Fibroblast of mammary gland (primary cell): ENCODE results near the gene TEAD1.

Source experiments
- DNase-seq: peaks from one replicate; pipeline ENCODE4 v3.0.0-alpha.2; 2010; ENCODE audit warnings: low read depth
- H3K4me3 ChIP-seq: 2 replicates; pipeline ENCODE4 v1.5.1; 2011; ENCODE audit warnings: low read depth, mild to moderate bottlenecking, low read length, moderate library complexity; ENCODE audit not compliant: control insufficient read depth
- TF ChIP-seq, protein P1 (sequence below): conservative IDR thresholded peaks from 2 replicates; pipeline ENCODE4 v1.5.1; 2011; ENCODE audit warnings: low read depth, low read length, inconsistent platforms; ENCODE audit not compliant: control insufficient read depth, insufficient read depth

Gene TEAD1

DNA sequence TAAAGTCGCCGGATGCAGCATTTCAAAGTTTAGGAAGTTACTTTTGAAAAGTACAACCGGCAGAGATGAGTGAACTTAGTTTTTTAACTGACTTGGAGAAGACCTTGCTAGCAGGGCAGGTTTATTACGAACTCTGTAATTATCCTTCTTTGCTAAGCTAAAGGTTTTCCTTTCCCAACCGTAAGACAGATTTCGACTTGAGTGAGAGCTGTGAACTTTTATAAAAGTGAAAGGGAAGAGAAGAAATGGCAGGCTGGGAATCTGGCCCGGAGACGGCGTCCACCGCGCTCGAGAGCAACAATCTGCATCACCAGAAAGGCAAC lies 659 bp upstream of the TEAD1 start:
- TF ChIP-seq, protein P1, sequence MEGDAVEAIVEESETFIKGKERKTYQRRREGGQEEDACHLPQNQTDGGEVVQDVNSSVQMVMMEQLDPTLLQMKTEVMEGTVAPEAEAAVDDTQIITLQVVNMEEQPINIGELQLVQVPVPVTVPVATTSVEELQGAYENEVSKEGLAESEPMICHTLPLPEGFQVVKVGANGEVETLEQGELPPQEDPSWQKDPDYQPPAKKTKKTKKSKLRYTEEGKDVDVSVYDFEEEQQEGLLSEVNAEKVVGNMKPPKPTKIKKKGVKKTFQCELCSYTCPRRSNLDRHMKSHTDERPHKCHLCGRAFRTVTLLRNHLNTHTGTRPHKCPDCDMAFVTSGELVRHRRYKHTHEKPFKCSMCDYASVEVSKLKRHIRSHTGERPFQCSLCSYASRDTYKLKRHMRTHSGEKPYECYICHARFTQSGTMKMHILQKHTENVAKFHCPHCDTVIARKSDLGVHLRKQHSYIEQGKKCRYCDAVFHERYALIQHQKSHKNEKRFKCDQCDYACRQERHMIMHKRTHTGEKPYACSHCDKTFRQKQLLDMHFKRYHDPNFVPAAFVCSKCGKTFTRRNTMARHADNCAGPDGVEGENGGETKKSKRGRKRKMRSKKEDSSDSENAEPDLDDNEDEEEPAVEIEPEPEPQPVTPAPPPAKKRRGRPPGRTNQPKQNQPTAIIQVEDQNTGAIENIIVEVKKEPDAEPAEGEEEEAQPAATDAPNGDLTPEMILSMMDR, result no peak
- H3K4me3 ChIP-seq, result peak overlapping the region; percentile 70
- DNase-seq, result no peak

DNA sequence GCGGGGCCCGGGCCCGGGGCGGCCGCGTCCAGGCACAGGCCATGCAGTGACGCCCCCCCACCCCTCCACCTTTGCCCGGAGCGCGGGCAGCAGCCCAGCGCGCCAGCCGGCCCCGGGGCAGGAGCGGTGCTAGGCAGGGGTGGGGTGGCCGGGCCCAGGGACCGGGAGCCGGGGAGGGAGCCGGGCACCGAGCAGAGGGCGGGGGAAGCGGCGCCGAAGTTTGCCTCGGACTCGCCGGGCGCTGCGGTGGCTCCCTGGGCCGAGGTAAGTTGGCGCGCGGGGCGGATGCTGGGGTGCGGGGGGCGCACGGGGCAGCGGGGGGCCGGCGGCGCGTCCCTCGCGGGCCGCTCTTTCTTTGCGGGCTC lies 332 bp downstream of the TEAD1 start:
- no peak for DNase-seq
- TF ChIP-seq, protein P1, result no peak
- H3K4me3 ChIP-seq, result peak overlapping the region; percentile 87

DNA sequence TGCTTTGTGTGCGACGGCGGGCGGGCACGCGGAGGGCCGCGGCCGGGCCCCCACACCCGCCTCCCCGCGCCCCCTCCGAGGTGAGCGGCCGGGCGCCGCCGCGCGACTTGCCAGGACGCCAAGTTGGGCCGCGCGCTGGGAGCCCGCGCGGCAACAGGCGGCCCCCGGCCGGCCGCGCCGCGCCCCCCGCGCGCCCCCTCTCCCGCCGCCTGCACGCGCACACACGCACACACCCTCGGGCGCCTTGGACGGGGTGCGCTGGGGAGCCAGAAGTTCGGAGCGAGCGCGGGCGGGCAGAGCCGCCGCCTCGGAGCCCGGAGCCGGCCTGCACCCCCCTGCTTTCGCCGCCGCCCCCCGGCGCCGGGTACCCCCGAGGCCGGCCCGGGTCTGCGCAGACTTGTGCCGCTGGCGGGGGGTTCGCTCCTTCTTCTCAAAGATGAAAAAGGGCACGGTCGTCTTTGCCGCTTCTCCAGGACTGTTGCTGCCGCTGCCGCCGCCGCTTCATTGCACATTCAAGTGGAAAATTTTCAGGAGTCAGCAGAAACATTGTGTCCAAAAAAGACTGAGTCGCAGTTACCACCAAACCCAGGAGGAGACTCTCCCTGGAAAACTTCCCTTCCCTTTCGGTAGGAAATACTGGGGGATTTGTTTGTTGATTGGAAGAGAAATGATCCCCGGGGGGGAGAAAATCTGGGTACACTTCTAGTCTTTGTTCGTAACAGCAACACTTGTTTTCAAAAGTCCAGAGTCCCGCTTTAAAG lies 895 bp downstream of the TEAD1 start:
- DNase-seq, result no peak
- peak overlapping the region; percentile 87 for H3K4me3 ChIP-seq
- TF ChIP-seq, protein P1, result no peak

DNA sequence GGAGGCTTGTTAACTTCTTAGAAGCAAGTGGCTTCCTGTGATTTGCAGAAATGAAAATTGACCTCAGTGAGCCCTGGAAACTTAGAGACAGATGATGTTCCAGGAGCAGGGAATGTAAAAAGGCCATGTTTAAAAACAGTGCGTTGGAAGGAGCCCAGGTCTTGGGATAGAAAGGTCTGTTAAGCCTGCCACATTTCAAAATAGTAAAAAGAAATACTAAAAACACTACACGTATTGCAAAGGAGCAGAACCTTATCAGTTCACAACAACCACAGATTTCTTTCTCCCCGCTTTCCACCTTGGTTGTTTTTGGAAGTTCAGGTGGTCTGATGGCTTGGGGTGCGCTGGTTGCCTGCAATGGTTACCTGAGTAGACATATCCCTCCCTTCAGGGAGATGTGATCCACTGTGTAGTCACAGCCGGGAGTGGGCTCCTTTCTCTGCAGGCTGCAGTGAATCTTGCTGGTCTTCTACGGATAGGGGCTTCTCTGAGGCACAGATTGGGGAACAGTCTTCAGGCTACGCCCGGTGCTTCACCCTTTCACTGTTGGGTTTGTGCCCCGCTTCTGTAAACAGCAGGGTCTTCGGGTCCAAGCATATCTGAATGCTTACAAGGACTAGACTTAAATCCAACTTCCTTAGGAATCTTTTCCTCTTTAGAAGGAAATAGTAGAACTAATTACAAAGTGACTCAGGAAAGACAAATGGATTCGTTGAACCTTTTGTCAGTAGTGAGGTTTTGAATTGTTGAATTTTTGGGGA lies 1.9 kb downstream of the TEAD1 start:
- H3K4me3 ChIP-seq, result peak overlapping the region; percentile 87
- TF ChIP-seq, protein P1, result no peak
- peak; percentile 58 for DNase-seq

DNA sequence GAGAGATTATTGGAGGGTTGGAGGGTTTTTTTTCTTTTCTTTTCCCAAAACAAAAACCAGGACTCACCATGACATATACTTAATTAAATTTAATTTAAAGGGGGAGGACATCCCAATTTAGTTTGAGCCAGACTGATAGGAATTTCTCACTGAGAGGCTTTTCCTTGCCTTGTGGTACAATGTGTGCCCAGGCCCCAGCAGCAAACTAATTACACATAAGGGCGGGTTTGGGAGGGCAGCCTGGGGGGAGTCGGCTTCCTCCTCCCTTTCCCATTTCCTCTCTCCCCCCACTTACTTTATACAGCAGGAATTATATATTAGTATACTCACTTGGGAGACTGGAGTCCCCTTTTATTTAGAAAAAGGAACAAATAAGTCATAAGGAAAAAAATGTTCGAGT lies 2.9 kb downstream of the TEAD1 start:
- TF ChIP-seq, protein P1, result no peak
- peak overlapping the region; percentile 87 for H3K4me3 ChIP-seq
- peak; percentile 61 for DNase-seq

DNA sequence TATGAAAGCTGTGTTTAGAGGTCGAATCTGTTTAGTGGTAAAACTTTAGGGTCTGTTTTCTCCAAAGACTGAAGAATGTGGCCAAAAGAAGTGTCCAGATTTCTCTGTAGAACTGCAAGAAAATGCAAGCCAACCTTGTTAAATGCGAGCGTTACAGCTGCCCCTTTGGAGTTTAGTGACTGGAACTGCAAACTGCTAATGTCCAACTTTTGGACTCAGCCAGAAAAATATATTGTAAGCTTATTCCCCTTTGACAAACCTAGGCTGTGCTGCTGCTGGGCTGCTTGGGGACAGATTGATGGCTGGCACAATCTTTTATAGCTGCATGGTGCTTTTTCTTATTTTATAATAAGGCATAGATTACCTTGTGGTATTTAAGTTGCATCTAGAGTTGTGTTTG lies 3.9 kb downstream of the TEAD1 start:
- H3K4me3 ChIP-seq, result peak overlapping the region; percentile 87
- DNase-seq, result no peak
- TF ChIP-seq, protein P1, result no peak
